ENCODE data around the gene SPTSSB. TPM values are rescaled to one million over a fixed set of nuclear protein-coding genes. Genes with fewer than 3 reads are reported as not detected.

The SPTSSB gene
- total RNA-seq, 1 experiment from 2014 or later = 2.9 TPM

DNA sequence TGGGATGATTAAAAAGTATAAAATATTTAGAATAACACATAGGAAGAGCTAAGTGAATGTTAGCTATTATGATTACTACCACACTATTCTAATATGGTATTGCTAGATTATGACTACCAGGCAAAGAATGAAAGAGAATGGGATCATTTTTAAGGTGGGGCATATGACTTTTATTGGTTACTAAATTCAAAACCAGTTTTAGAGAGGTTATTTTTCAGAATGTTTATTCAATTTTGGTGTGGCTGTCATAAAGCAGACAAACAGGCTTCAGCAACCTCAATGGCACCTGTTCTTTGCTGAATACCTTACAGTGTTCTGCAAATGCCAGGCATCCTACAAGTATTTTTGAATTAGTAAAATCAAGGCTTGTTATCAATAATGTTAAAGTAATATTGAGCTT, 12.8 kb downstream of the SPTSSB start:
- Histone ChIP-seq H3K79me2 (ENCODE audit: insufficient read depth, low read length) (no peaks in the 10 kb centered on the region), H3K27me3 (ENCODE audit: insufficient read depth, low read length) (no peaks in the 10 kb centered on the region), H3K36me3 (ENCODE audit: control insufficient read depth in 1 of 2, insufficient read depth in 2 of 2, low read length in 2 of 2) (no peaks in the 10 kb centered on the region), H3K4me2 (ENCODE audit: low read length) (no peak overlapping the region), H3K9me3 (ENCODE audit: control insufficient read depth in 1 of 2, insufficient read depth in 1 of 2, low read depth in 1 of 2, low read length in 2 of 2) (no peaks in the 10 kb centered on the region), H3K9me2 (ENCODE audit: insufficient read depth) (no peaks in the 10 kb centered on the region), H3K4me3 (replicated peaks in 1 of 2; ENCODE audit: low read depth in 1 of 2, low read length in 2 of 2) (no peak overlapping the region), H2AFZ (ENCODE audit: low read depth, low read length, poor library complexity, severe bottlenecking) (no peak overlapping the region), H3K4me1 (ENCODE audit: control insufficient read depth in 1 of 2, insufficient read depth in 2 of 2, low read length in 2 of 2) (no peaks in the 10 kb centered on the region), H3K9ac (ENCODE audit: low read length) (no peak overlapping the region), H3K27ac (ENCODE audit: low read depth, low read length) (no peak overlapping the region), H4K20me1 (ENCODE audit: insufficient read depth) (no peaks in the 10 kb centered on the region)
- intact Hi-C loops (cut with micrococcal nuclease) = no loop called here
- CTCF ChIA-PET = no interaction called here
- RAD21 ChIA-PET (ENCODE audit: low non-redundant PET in 1 of 2, low total read pairs in 2 of 2, uncharacterized antibody in 2 of 2, unreplicated experiment in 2 of 2) = no interaction called here
- ATAC-seq (no peak), DNase-seq (ENCODE audit: low read depth, low spot score) (no peak)
- POLR2A ChIA-PET = interaction anchor here (1.5 kb wide), 1 partner anchor 13 kb away, joined by 3 read pairs; the partner anchor contains the start of gene SPTSSB
- BruUV-seq (replicated peaks) = no TSS peak
- no peak for TF ChIP-seq JUND (IDR thresholded peaks at IDR 0.05)
- no peak for TF ChIP-seq POLR2A (IDR thresholded peaks at IDR 0.05; ENCODE audit: borderline replicate concordance, extremely low read depth, insufficient read depth, insufficient read length)
- TF ChIP-seq, protein P1, sequence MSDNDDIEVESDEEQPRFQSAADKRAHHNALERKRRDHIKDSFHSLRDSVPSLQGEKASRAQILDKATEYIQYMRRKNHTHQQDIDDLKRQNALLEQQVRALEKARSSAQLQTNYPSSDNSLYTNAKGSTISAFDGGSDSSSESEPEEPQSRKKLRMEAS (IDR thresholded peaks at IDR 0.05) = no peak
- TF ChIP-seq CEBPB (IDR thresholded peaks at IDR 0.05; ENCODE audit: low read depth) = no peak
- TF ChIP-seq ZFX (IDR thresholded peaks at IDR 0.05) = no peak
- TF ChIP-seq, protein P2, sequence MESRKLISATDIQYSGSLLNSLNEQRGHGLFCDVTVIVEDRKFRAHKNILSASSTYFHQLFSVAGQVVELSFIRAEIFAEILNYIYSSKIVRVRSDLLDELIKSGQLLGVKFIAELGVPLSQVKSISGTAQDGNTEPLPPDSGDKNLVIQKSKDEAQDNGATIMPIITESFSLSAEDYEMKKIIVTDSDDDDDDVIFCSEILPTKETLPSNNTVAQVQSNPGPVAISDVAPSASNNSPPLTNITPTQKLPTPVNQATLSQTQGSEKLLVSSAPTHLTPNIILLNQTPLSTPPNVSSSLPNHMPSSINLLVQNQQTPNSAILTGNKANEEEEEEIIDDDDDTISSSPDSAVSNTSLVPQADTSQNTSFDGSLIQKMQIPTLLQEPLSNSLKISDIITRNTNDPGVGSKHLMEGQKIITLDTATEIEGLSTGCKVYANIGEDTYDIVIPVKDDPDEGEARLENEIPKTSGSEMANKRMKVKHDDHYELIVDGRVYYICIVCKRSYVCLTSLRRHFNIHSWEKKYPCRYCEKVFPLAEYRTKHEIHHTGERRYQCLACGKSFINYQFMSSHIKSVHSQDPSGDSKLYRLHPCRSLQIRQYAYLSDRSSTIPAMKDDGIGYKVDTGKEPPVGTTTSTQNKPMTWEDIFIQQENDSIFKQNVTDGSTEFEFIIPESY (IDR thresholded peaks at IDR 0.05; ENCODE audit: extremely low read depth, insufficient replicate concordance, low read length) = no peak
- TF ChIP-seq CBX3 (IDR thresholded peaks at IDR 0.05; ENCODE audit: low read depth) = no peak
- TF ChIP-seq FOSL1 (IDR thresholded peaks at IDR 0.05; ENCODE audit: low read depth) = no peak
- TF ChIP-seq, protein P3, sequence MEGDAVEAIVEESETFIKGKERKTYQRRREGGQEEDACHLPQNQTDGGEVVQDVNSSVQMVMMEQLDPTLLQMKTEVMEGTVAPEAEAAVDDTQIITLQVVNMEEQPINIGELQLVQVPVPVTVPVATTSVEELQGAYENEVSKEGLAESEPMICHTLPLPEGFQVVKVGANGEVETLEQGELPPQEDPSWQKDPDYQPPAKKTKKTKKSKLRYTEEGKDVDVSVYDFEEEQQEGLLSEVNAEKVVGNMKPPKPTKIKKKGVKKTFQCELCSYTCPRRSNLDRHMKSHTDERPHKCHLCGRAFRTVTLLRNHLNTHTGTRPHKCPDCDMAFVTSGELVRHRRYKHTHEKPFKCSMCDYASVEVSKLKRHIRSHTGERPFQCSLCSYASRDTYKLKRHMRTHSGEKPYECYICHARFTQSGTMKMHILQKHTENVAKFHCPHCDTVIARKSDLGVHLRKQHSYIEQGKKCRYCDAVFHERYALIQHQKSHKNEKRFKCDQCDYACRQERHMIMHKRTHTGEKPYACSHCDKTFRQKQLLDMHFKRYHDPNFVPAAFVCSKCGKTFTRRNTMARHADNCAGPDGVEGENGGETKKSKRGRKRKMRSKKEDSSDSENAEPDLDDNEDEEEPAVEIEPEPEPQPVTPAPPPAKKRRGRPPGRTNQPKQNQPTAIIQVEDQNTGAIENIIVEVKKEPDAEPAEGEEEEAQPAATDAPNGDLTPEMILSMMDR (IDR thresholded peaks at IDR 0.05 in 2 of 3, conservative IDR thresholded peaks at IDR 0.05 in 1 of 3; ENCODE audit: borderline replicate concordance in 1 of 3, insufficient read depth in 1 of 3, low read depth in 2 of 3, low read length in 2 of 3) = no peak
- TF ChIP-seq, protein P4, sequence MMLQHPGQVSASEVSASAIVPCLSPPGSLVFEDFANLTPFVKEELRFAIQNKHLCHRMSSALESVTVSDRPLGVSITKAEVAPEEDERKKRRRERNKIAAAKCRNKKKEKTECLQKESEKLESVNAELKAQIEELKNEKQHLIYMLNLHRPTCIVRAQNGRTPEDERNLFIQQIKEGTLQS (IDR thresholded peaks at IDR 0.05) = no peak
